Endothelial cell of umbilical vein (primary cell): ENCODE data around the gene HCFC1.

ENCODE experiments used
- EZH2 ChIP-seq: IDR thresholded peaks from 2 replicates; pipeline ENCODE4 v1.6.1; 2012; ENCODE audit warnings: borderline replicate concordance, low read depth, mild to moderate bottlenecking, moderate library complexity, low read length, inconsistent platforms; ENCODE audit not compliant: severe bottlenecking
- FOS ChIP-seq: IDR thresholded peaks from 2 replicates; pipeline ENCODE4 v1.6.1; 2011; ENCODE audit warnings: mild to moderate bottlenecking, low read length, moderate library complexity, borderline replicate concordance; ENCODE audit not compliant: insufficient read depth
- GATA2 ChIP-seq: IDR thresholded peaks from 2 replicates; pipeline ENCODE4 v1.7.0; 2011; ENCODE audit warnings: low read depth, mild to moderate bottlenecking, moderate library complexity, mixed read lengths, low read length; ENCODE audit not compliant: insufficient read length, insufficient read depth
- JUN ChIP-seq: IDR thresholded peaks from 2 replicates; pipeline ENCODE4 v1.6.1; 2011; ENCODE audit warnings: borderline replicate concordance, low read depth; ENCODE audit not compliant: insufficient read length, insufficient read depth
- MYC ChIP-seq: IDR thresholded peaks from one replicate; pipeline ENCODE4 v1.6.1; 2011; ENCODE audit warnings: mild to moderate bottlenecking, low read depth, low read length
- POLR2A ChIP-seq: IDR thresholded peaks from 2 replicates; pipeline ENCODE4 v1.6.1; 2012; ENCODE audit warnings: low read depth, mild to moderate bottlenecking, control low read depth, low read length
- POLR2AphosphoS5 ChIP-seq: IDR thresholded peaks from 2 replicates; pipeline ENCODE4 v1.6.1; 2012; ENCODE audit warnings: low read depth, mild to moderate bottlenecking, control low read depth, low read length, moderate library complexity; ENCODE audit not compliant: insufficient read depth
- TF ChIP-seq, protein P1 (sequence below), 2 donors: IDR thresholded peaks; 1 replicate in 1 of 2; 2 replicates in 1 of 2; pipeline ENCODE4 v1.5.1; 2011; ENCODE audit warnings: low read length in 2 of 2, mild to moderate bottlenecking in 2 of 2, moderate library complexity in 2 of 2, control low read depth in 1 of 2, inconsistent platforms in 1 of 2, low read depth in 1 of 2; ENCODE audit not compliant: insufficient read depth in 1 of 2; ENCODE audit errors: extremely low read depth in 1 of 2
- TF ChIP-seq, protein P2 (sequence below): IDR thresholded peaks from 2 replicates; pipeline ENCODE4 v1.6.1; 2011; ENCODE audit not compliant: insufficient read depth, insufficient read length

DNA sequence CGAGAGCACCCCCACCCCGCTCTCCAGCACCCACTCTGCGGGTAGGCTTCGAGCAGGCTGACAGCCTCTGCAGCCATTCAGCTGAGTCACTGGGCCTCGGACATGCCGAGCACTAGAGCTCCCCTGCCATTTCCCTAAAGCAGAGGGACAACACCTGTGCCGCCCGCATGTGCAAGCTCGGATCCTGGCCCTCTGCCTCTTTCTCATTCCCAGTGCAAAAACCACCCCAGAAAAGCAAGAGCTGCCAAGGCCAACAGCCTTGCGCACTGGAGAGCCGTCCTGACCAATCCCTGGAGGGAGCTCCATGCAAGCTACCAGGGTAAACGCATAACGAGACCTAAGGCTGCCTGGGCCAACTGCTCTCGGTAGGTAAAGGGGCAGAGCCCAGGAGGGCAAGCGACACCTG lies 5.3 kb downstream of the HCFC1 start:
- TF ChIP-seq, protein P1, sequence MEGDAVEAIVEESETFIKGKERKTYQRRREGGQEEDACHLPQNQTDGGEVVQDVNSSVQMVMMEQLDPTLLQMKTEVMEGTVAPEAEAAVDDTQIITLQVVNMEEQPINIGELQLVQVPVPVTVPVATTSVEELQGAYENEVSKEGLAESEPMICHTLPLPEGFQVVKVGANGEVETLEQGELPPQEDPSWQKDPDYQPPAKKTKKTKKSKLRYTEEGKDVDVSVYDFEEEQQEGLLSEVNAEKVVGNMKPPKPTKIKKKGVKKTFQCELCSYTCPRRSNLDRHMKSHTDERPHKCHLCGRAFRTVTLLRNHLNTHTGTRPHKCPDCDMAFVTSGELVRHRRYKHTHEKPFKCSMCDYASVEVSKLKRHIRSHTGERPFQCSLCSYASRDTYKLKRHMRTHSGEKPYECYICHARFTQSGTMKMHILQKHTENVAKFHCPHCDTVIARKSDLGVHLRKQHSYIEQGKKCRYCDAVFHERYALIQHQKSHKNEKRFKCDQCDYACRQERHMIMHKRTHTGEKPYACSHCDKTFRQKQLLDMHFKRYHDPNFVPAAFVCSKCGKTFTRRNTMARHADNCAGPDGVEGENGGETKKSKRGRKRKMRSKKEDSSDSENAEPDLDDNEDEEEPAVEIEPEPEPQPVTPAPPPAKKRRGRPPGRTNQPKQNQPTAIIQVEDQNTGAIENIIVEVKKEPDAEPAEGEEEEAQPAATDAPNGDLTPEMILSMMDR (IDR thresholded peaks at IDR 0.05; ENCODE audit: extremely low read depth in 1 of 2, insufficient read depth in 1 of 2, low read depth in 1 of 2, low read length in 2 of 2): no peak
- TF ChIP-seq POLR2A: no peak
- no peak for TF ChIP-seq FOS
- TF ChIP-seq MYC: no peak
- TF ChIP-seq POLR2AphosphoS5: no peak
- no peak for TF ChIP-seq GATA2
- no peak for TF ChIP-seq EZH2
- TF ChIP-seq, protein P2, sequence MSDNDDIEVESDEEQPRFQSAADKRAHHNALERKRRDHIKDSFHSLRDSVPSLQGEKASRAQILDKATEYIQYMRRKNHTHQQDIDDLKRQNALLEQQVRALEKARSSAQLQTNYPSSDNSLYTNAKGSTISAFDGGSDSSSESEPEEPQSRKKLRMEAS: no peak
- TF ChIP-seq JUN: no peak
